Omental fat pad (tissue), 4 donors: ENCODE results near the gene D2HGDH. TPM values are rescaled to one million over a fixed set of nuclear protein-coding genes. Genes with fewer than 3 reads are reported as not detected.
A peak's percentile ranks its signal among the peaks of the same experiment; 100 is the strongest.
"Not testable (repeated sequence)": the region's sequence is repeated elsewhere in the genome, so short reads cannot be mapped to it uniquely, and the experiment has no call there.

Source experiments
- ATAC-seq: fragments of 150-250 bp; one replicate; pipeline ENCODE4 v1.9.1; 2016; ENCODE audit warnings: mild to moderate bottlenecking, moderate library complexity; ENCODE audit not compliant: low FRiP score
- DNase-seq: peaks from one replicate; pipeline ENCODE4 v3.0.0-alpha.2; 2019; ENCODE audit warnings: low spot score
- total RNA-seq, 4 donors: library from RNA; depleted of rRNA; stranded (reverse); fragments of >200 nt; gene quantifications; one replicate each; pipeline ENCODE4 v1.1.0, GENCODE V29; 2016
- TF ChIP-seq, protein P1 (sequence below), 3 donors: fragments of 450-650 bp; IDR thresholded peaks; one replicate each; pipeline ENCODE4 v1.5.1; 2016 to 2017; ENCODE audit warnings: antibody characterized with exemption in 3 of 3, mild to moderate bottlenecking in 3 of 3, moderate library complexity in 2 of 3

D2HGDH gene
- total RNA-seq, 4 donors from 2014 or later = 12.4 to 31.2 (median 16.9) TPM

DNA sequence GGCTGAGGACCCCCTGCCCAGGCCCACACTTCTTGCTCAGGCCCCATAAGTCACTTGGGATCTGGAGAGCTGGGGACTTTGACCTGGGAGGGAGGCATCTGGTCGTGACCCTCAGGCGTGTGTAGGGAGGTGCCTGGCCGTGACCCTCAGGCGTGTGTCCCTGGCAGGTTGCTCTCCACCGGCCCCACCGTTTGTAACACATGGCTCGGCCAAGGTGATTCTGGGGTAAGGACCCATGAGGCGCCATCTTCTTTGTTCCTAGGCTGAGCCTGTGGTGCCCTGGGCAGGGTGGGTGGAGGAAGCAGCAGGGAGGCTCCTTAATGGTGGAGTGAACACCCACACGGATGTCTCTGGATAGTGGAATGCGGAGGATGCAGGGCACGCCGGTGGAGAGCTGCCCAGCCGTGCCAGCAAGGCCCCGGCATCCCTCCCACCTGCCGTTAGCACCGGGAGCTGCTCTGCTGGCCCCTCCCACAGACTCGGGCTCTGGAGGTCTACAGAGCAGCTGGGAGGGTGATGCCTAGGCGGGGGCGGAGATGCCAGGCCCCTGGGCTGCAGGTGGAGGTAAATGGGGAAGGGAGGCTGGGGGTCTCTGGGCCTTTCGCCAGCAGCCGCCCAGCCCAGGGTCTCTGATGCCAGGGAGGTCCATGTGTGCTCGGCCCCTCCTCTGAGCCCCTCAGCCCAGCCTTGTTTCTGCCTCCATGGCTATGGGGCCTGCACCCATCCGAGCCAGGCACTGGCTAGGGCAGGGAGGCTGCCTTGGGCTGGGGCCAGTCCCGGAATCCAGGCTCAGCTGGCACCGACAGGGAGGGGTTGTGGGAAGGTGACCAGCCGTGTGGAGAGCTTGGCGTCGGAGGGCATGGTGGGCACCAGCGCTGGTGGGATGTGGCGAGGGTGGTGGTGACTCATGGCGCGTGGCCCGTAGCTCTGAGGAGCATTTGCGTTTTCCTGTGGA is 41.1 kb downstream of the D2HGDH start:
- TF ChIP-seq, protein P1, sequence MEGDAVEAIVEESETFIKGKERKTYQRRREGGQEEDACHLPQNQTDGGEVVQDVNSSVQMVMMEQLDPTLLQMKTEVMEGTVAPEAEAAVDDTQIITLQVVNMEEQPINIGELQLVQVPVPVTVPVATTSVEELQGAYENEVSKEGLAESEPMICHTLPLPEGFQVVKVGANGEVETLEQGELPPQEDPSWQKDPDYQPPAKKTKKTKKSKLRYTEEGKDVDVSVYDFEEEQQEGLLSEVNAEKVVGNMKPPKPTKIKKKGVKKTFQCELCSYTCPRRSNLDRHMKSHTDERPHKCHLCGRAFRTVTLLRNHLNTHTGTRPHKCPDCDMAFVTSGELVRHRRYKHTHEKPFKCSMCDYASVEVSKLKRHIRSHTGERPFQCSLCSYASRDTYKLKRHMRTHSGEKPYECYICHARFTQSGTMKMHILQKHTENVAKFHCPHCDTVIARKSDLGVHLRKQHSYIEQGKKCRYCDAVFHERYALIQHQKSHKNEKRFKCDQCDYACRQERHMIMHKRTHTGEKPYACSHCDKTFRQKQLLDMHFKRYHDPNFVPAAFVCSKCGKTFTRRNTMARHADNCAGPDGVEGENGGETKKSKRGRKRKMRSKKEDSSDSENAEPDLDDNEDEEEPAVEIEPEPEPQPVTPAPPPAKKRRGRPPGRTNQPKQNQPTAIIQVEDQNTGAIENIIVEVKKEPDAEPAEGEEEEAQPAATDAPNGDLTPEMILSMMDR (IDR thresholded peaks at IDR 0.05) = no peak
- peak; percentile 65 for ATAC-seq
- no peak for DNase-seq

DNA sequence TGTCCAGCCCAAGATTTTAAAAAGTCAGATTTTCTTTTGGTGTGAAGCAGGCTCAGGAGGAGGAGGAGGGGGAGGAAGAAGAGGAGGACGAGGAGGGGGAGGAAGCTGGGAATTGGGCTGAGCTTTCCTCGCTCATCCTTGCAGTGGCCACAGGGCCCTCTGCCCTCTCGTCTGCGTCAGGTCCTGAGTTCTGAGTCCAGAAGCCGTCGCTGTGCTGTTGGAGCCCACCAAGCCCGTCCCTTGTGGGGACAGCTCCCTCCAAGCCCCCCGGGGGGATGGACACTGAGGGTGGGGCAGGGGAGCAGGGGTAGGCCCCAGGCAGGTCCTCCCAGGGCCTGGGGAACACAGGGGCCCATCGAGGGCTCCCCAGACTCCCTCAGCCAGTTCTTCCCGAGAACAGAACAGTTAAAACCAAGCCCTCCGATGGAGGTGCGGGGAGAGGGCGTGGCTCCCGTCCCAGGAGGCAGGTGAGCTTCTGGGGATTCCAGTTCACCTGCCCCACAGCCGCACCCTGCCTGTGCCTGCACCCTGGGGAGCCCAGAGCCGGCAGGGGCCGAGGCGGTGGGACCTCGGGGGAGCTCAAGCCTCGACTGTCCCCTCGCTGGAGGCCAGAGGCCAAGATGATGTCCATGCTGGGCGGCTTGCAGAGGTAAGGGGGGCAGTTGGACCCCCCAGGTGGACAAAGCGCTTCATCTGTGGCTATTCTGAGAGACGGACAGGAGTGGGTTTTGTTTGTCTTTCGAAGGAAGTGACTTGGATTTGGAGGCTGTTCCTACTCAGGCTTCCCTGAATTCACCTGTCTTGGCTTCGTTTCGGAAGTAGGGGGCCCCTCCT is 42.1 kb downstream of the D2HGDH start, which contains the start of gene GAL3ST2:
Gene GAL3ST2, plus strand, starts transcription at position 487 of the 834 bp plus-strand sequence. Its CDS starts 134 bp downstream, at position 621.
- TF ChIP-seq, protein P1 (IDR thresholded peaks at IDR 0.05) = no peak
- DNase-seq (no peak), ATAC-seq (no peak)

DNA sequence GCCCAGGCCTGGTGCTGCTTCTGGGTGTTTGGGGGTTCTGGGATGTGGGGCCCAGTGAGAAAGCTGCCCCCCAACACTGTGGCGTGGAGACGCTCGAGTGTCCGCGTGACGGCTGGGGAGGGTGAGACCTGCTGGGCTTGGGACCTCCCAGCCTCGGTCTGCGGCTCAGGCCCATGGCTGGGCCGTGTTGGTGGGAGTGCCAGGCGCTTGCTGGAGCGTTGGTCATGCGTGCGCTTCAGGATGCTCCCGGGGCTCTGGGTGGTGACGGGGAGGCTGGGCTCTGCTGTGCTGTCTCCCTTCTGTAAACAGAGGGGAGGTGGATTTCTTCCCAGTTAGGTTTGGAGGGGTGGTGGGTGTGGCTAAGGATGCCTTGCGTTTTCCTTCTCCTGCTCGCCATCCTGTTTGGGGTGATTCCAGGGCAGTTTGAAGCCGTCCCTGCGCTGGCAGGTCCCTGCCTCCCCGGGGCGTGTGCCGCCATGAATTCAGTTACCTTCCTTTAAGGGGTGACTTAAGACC is 42.8 kb downstream of the D2HGDH start:
- DNase-seq (no peak), ATAC-seq (peak; percentile 29)
- TF ChIP-seq, protein P1 (IDR thresholded peaks at IDR 0.05) = no peak

DNA sequence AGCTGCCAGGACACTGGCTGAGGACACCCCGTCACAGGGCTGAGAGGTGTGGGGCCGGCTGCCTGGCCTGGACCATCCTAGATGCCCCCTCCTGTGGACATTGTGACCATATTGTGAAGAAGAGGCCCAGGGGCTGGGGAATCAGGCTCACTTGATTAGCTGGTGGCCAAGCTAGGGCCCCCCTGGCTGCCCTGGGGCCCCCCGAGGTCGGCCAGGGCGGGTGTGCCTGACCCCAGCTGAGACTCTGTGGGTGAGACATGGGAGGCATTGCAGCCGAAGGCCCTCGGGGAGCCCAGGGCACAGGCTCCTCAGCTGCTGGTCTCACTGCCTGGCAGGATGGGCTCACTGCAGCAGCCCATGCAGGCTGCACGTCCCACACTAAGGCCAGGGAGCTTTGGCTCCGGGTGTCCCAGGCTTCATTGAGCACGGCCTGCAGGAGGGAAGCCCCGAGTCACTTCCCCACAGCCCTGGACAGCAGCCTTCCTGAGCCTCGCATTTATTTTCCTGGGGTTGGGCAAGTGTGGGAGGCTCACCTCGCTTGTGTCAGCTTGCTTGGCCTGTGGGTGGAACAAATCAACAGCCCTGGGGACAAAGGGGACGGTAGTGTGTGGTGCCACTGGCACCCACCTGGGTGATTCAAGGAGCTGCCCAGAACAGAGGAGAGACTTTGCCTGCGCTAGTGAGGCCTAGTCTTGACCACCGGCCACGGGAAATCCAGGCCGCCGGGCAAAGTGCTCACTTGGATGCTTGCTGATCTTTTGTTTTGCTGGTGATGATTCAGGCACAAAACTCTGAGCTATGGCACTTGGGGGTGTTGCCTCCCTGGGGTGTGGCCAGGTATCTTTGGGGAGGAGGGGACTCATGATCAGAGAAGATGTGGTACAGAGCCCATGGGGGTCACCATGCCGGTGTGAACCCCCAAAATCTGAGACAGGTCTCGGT is 43.5 kb downstream of the D2HGDH start:
- ATAC-seq = no peak
- TF ChIP-seq, protein P1 (IDR thresholded peaks at IDR 0.05) = no peak
- DNase-seq = no peak

DNA sequence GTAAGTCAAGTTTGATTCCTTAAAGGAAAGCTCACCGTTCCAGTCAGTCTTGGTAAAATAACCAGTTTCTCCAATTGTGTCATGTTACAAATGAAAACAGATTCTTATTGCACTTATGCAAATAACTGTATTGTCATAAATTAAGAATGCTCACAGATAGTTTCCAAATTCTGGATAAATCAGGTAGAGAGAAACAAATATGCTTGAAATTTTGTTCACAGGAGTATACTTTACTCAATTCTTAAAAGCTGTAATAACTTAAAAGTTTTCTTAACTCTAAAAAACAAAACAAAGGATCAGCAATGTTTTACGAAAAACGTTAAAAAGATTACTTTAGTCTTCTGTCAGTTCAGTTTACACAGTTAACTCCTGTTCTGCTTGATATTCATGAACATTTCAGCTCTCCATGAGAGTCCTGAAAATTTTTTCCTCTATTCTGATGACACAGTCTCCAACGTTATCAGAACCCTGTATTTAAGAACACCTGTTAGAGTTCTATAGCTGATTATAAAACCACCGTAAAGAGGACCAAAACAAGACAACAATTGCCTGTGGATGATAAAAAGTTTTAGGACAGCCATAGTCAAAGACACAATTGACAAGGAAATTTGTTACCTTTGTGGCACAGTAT is 46.6 kb downstream of the D2HGDH start:
- DNase-seq (no peak), ATAC-seq (no peak)
- TF ChIP-seq, protein P1 (IDR thresholded peaks at IDR 0.05) = no peak

DNA sequence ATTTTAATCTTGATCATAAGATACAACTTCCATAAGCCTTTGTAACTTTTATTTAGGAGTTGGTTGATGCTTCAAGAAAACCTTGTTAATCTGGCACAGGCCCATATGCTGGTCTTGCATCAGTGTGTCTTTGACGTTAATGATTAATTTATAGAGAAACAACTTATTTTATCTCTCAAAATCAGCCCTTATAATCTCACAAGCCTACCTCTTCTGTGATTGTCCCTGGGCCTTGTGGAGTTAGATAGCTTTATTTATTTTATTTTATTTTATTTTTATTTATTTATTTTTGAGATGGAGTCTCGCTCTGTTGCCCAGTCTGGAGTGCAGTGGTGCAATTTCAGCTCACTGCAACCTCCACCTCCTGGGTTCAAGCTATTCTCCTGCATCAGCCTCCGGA is 47.6 kb downstream of the D2HGDH start:
- not testable (repeated sequence) for ATAC-seq, DNase-seq
